OCI-LY1 (cell line): ENCODE results near the gene PPP6R1.

ENCODE experiments used
- EZH2 ChIP-seq: fragments of 200-600 bp; sonication (generic), shearing (Covaris generic); IDR thresholded peaks from 2 replicates; pipeline ENCODE4 v1.8.0; 2017; ENCODE audit warnings: borderline replicate concordance, mixed run types, mild to moderate bottlenecking, antibody characterized with exemption, low read length, moderate library complexity, mixed read lengths
- TF ChIP-seq, protein P1 (sequence below): fragments of 200-600 bp; sonication (generic), shearing (Covaris generic); IDR thresholded peaks from 2 replicates; pipeline ENCODE4 v1.5.1; 2017; ENCODE audit warnings: mild to moderate bottlenecking, antibody characterized with exemption, low read length, moderate library complexity, mixed read lengths

GRCh38 chr19:55276720-55277430 lies 18.1 kb upstream of the PPP6R1 start:
- TF ChIP-seq, protein P1, sequence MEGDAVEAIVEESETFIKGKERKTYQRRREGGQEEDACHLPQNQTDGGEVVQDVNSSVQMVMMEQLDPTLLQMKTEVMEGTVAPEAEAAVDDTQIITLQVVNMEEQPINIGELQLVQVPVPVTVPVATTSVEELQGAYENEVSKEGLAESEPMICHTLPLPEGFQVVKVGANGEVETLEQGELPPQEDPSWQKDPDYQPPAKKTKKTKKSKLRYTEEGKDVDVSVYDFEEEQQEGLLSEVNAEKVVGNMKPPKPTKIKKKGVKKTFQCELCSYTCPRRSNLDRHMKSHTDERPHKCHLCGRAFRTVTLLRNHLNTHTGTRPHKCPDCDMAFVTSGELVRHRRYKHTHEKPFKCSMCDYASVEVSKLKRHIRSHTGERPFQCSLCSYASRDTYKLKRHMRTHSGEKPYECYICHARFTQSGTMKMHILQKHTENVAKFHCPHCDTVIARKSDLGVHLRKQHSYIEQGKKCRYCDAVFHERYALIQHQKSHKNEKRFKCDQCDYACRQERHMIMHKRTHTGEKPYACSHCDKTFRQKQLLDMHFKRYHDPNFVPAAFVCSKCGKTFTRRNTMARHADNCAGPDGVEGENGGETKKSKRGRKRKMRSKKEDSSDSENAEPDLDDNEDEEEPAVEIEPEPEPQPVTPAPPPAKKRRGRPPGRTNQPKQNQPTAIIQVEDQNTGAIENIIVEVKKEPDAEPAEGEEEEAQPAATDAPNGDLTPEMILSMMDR, result no peak
- TF ChIP-seq EZH2, result no peak
